ENCODE results near the gene SPTBN4. TPM values are rescaled to one million over a fixed set of nuclear protein-coding genes. Genes with fewer than 3 reads are reported as not detected.

Gene SPTBN4
- total and polyA plus RNA-seq, 2 donors (not counting 1 experiment from before 2014, with no cell fraction given): 1.3 to 6.6 TPM

GRCh38 chr19:40571831-40572495, 105.2 kb downstream of the SPTBN4 start:
- Histone ChIP-seq H3K4me3 (replicated peaks in 1 of 4; ENCODE audit: control extremely low read depth in 1 of 4, insufficient read depth in 1 of 4, low read depth in 3 of 4, low read length in 4 of 4) (no peak overlapping the region), H3K4me1 (ENCODE audit: control insufficient read depth, extremely low read depth, insufficient read depth, low read length) (peaks cover 6% of the 10 kb centered on the region), H2AFZ (ENCODE audit: low read length) (no peak overlapping the region), H3K27me3 (ENCODE audit: control insufficient read depth, insufficient read depth, low read length) (no peaks in the 10 kb centered on the region), H3K9ac (ENCODE audit: insufficient read depth, low read length) (no peak overlapping the region), H3K9me3 (ENCODE audit: control insufficient read depth, insufficient read depth, low read depth, low read length) (no peaks in the 10 kb centered on the region), H3K4me2 (ENCODE audit: extremely low read depth, insufficient read depth, low read length) (no peak overlapping the region), H3K36me3 (ENCODE audit: control insufficient read depth, insufficient read depth, low read length) (no peaks in the 10 kb centered on the region), H4K20me1 (ENCODE audit: control insufficient read depth, extremely low read depth, insufficient read depth, low read length) (no peaks in the 10 kb centered on the region), H3K79me2 (ENCODE audit: control insufficient read depth, insufficient read depth, low read length) (no peaks in the 10 kb centered on the region), H3K27ac (ENCODE audit: insufficient read depth, low read length) (no peak overlapping the region)
- no peak for DNase-seq (ENCODE audit: low read depth in 2 of 2)
- no peak for TF ChIP-seq EZH2 (IDR thresholded peaks at IDR 0.05; ENCODE audit: low read length, missing control alignments)
- no peak for TF ChIP-seq CTCF (conservative IDR thresholded peaks at IDR 0.05 in 1 of 2, IDR thresholded peaks at IDR 0.05 in 1 of 2; ENCODE audit: low read depth in 1 of 2, low read length in 2 of 2)

GRCh38 chr19:40575326-40575725, 108.5 kb downstream of the SPTBN4 start:
- TF ChIP-seq EZH2 (IDR thresholded peaks at IDR 0.05; ENCODE audit: low read length, missing control alignments) (no peak), CTCF (conservative IDR thresholded peaks at IDR 0.05 in 1 of 2, IDR thresholded peaks at IDR 0.05 in 1 of 2; ENCODE audit: low read depth in 1 of 2, low read length in 2 of 2) (no peak)
- Histone ChIP-seq H3K9me3 (ENCODE audit: control insufficient read depth, insufficient read depth, low read depth, low read length) (no peaks in the 10 kb centered on the region), H3K4me2 (ENCODE audit: extremely low read depth, insufficient read depth, low read length) (no peak overlapping the region)

GRCh38 chr19:40576151-40576584, 109.4 kb downstream of the SPTBN4 start:
- no peak overlapping the region for H3K27ac ChIP-seq (ENCODE audit: insufficient read depth, low read length)
- no peak overlapping the region for H2AFZ ChIP-seq (ENCODE audit: low read length)
- H3K79me2 ChIP-seq (ENCODE audit: control insufficient read depth, insufficient read depth, low read length): peaks cover 5% of the 10 kb centered on the region
- no peaks in the 10 kb centered on the region for H3K9me3 ChIP-seq (ENCODE audit: control insufficient read depth, insufficient read depth, low read depth, low read length)
- H3K4me3 ChIP-seq (replicated peaks in 1 of 4; ENCODE audit: control extremely low read depth in 1 of 4, insufficient read depth in 1 of 4, low read depth in 3 of 4, low read length in 4 of 4): peak overlapping the region in 3 of 4 experiments; percentile 72 to 97 (median 97)
- no peak overlapping the region for H3K9ac ChIP-seq (ENCODE audit: insufficient read depth, low read length)
- no peaks in the 10 kb centered on the region for H3K4me1 ChIP-seq (ENCODE audit: control insufficient read depth, extremely low read depth, insufficient read depth, low read length)
- DNase-seq (ENCODE audit: low read depth in 2 of 2): no peak
- no peaks in the 10 kb centered on the region for H4K20me1 ChIP-seq (ENCODE audit: control insufficient read depth, extremely low read depth, insufficient read depth, low read length)
- TF ChIP-seq EZH2 (IDR thresholded peaks at IDR 0.05; ENCODE audit: low read length, missing control alignments) (no peak), CTCF (conservative IDR thresholded peaks at IDR 0.05 in 1 of 2, IDR thresholded peaks at IDR 0.05 in 1 of 2; ENCODE audit: low read depth in 1 of 2, low read length in 2 of 2) (no peak)
- H3K4me2 ChIP-seq (ENCODE audit: extremely low read depth, insufficient read depth, low read length): no peak overlapping the region
- H3K27me3 ChIP-seq (ENCODE audit: control insufficient read depth, insufficient read depth, low read length): no peaks in the 10 kb centered on the region
- peaks cover 8% of the 10 kb centered on the region for H3K36me3 ChIP-seq (ENCODE audit: control insufficient read depth, insufficient read depth, low read length)

More at GRCh38 chr19:40575326-40575725, 108.5 kb downstream of the SPTBN4 start:
- no peak for DNase-seq (ENCODE audit: low read depth in 2 of 2)
- Histone ChIP-seq H3K36me3 (ENCODE audit: control insufficient read depth, insufficient read depth, low read length) (peaks cover 4% of the 10 kb centered on the region), H3K27me3 (ENCODE audit: control insufficient read depth, insufficient read depth, low read length) (no peaks in the 10 kb centered on the region), H2AFZ (ENCODE audit: low read length) (no peak overlapping the region), H3K4me1 (ENCODE audit: control insufficient read depth, extremely low read depth, insufficient read depth, low read length) (no peaks in the 10 kb centered on the region), H3K79me2 (ENCODE audit: control insufficient read depth, insufficient read depth, low read length) (peaks cover 5% of the 10 kb centered on the region), H3K9ac (ENCODE audit: insufficient read depth, low read length) (no peak overlapping the region), H4K20me1 (ENCODE audit: control insufficient read depth, extremely low read depth, insufficient read depth, low read length) (no peaks in the 10 kb centered on the region), H3K4me3 (replicated peaks in 1 of 4; ENCODE audit: control extremely low read depth in 1 of 4, insufficient read depth in 1 of 4, low read depth in 3 of 4, low read length in 4 of 4) (no peak overlapping the region), H3K27ac (ENCODE audit: insufficient read depth, low read length) (no peak overlapping the region)

All from fibroblast of lung (primary cell).